ENCODE measurements around the gene RIN3. TPM values are rescaled to one million over a fixed set of nuclear protein-coding genes. Genes with fewer than 3 reads are reported as not detected.

The RIN3 gene
- total and polyA plus RNA-seq, 2 of the 4 experiments (the other 2 are of a cell fraction) = 2.5 to 11.1 TPM

DNA sequence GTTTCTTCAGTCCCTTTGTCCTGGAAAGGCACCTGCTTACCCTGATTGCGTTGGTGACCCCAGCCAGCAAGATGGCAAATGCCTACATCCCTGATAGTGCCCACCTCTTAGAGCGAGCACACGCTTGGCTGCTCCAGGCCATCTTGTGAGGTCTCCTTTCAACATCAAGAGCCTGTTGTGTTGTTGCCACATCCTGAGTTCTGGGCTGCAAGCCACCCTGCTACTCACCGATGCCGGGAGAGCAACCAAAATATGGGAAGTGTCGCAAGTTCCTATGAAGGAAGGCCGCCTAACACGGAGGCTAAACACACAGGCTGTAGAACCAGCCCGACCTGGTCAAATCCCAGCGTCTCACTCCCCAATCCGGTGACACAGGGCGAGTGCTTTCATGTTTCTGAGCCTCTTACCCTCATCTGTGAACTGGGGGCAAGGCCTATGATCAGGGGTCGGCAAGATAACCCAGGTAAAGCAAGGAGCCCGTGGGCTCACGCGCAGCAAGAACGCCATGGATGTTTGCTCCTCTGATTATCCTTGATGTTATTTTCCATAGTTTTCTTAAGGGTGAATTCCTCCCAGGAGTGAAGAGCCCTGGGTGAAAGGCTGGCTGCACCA lies 136.5 kb downstream of the RIN3 start:
- Histone ChIP-seq H2BK15ac (ENCODE audit: low read depth, low read length) (peak overlapping the region; percentile 97), H4K5ac (ENCODE audit: low read depth, low read length) (peak overlapping the region; percentile 68)
- CTCF ChIA-PET = no interaction called here

More for the DNA sequence above, 136.5 kb downstream of the RIN3 start:
- TF ChIP-seq SMC3 (IDR thresholded peaks at IDR 0.05; ENCODE audit: low read depth, low read length) = no peak
- TF ChIP-seq MXI1 (IDR thresholded peaks at IDR 0.05; ENCODE audit: borderline replicate concordance, low read depth, low read length) = no peak
- TF ChIP-seq FOS (IDR thresholded peaks at IDR 0.05; ENCODE audit: low read depth, low read length) = no peak
- no peak for TF ChIP-seq MAFK (IDR thresholded peaks at IDR 0.05; ENCODE audit: low read depth, low read length)
- no peak for TF ChIP-seq BHLHE40 (IDR thresholded peaks at IDR 0.05; ENCODE audit: low read depth, low read length)
- peak; percentile 94 for TF ChIP-seq CEBPB (IDR thresholded peaks at IDR 0.05; ENCODE audit: low read depth, low read length)
- no peak for TF ChIP-seq CHD1 (IDR thresholded peaks at IDR 0.05; ENCODE audit: low read depth, low read length)
- TF ChIP-seq, protein P1, sequence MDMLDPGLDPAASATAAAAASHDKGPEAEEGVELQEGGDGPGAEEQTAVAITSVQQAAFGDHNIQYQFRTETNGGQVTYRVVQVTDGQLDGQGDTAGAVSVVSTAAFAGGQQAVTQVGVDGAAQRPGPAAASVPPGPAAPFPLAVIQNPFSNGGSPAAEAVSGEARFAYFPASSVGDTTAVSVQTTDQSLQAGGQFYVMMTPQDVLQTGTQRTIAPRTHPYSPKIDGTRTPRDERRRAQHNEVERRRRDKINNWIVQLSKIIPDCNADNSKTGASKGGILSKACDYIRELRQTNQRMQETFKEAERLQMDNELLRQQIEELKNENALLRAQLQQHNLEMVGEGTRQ (IDR thresholded peaks at IDR 0.05; ENCODE audit: low read depth, low read length) = no peak
- TF ChIP-seq MAZ (IDR thresholded peaks at IDR 0.05; ENCODE audit: borderline replicate concordance, low read depth, low read length) = no peak
- peak overlapping the region; percentile 100 for H4K91ac ChIP-seq (ENCODE audit: insufficient read depth, low read depth, low read length)
- peak overlapping the region; percentile 87; the same call in 1 of the 2 replicates for H2BK20ac ChIP-seq (ENCODE audit: low read depth, low read length)
- peak overlapping the region; percentile 99 for H2BK5ac ChIP-seq (ENCODE audit: low read depth, low read length, poor library complexity, severe bottlenecking)
- peak overlapping the region; percentile 67 for H2BK120ac ChIP-seq (ENCODE audit: low read depth, low read length)
- H3K9me3 ChIP-seq (ENCODE audit: control insufficient read depth, insufficient read depth, low read length) = peaks cover 3% of the 10 kb centered on the region
- peaks cover 14 to 39% of the 10 kb centered on the region in 2 experiments for H3K79me1 ChIP-seq (ENCODE audit: low read depth in 1 of 2, low read length in 2 of 2)
- peak overlapping the region; percentile 41 for H2AFZ ChIP-seq (replicated peaks; ENCODE audit: low read length, poor library complexity)
- 0 out of 2 replicates have a peak, but pooled peaks cover 4% of the 10 kb centered on the region for H4K20me1 ChIP-seq (ENCODE audit: insufficient read depth, low read length)
- H3K4ac ChIP-seq (ENCODE audit: low read depth, low read length) = peak overlapping the region; percentile 100
- intact Hi-C loops (cut with micrococcal nuclease) = loop anchor here (5.0 to 10.0 kb wide), 2 partner anchors 108 to 135 kb away; partner anchors contain the start of gene RIN3
- POLR2A ChIA-PET (ENCODE audit: unreplicated experiment) = no interaction called here
- H3K27me3 ChIP-seq (ENCODE audit: control insufficient read depth, insufficient read depth, low read length) = no peaks in the 10 kb centered on the region
- DNase-seq = peak; percentile 92
- H3K27ac ChIP-seq (ENCODE audit: insufficient read depth, low read length) = peak overlapping the region; percentile 100
- H3K56ac ChIP-seq (ENCODE audit: extremely low read depth, insufficient read depth, low read length) = peak overlapping the region; percentile 20; the same call in 1 of the 2 replicates
- H3K23ac ChIP-seq (ENCODE audit: low read depth, low read length) = peak overlapping the region; percentile 79; the same call in 1 of the 2 replicates
- H3K4me1 ChIP-seq (ENCODE audit: control insufficient read depth, insufficient read depth, low read length) = peaks cover 39% of the 10 kb centered on the region
- H3K36me3 ChIP-seq (ENCODE audit: control insufficient read depth, insufficient read depth, low read length) = peaks cover 20% of the 10 kb centered on the region; the same call in 1 of the 2 replicates
- in situ Hi-C loops (cut with MboI; ENCODE audit: low sequenced_read_pairs) = no loop called here
- no peak overlapping the region for H3K4me2 ChIP-seq (ENCODE audit: low read depth, low read length)
- no peak; the same call in 1 of the 2 replicates for ATAC-seq (ENCODE audit: low read depth)
- peak overlapping the region; percentile 98 for H3K14ac ChIP-seq (replicated peaks; ENCODE audit: low read depth, low read length)
- H4K8ac ChIP-seq (ENCODE audit: low read depth in 2 of 2, low read length in 2 of 2) = peak overlapping the region; percentile 93 to 98
- BruUV-seq (replicated peaks) = no TSS peak
- H3K9ac ChIP-seq (ENCODE audit: low read depth, low read length) = no peak overlapping the region
- H3K4me3 ChIP-seq (ENCODE audit: insufficient read depth, low read depth, low read length) = no peak overlapping the region
- H2AK5ac ChIP-seq (ENCODE audit: low read depth, low read length) = peak overlapping the region; percentile 95
- peak overlapping the region; percentile 17 for H2AK9ac ChIP-seq (replicated peaks; ENCODE audit: low read depth, low read length, poor library complexity)
- H3K18ac ChIP-seq (ENCODE audit: low read depth, low read length) = peak overlapping the region; percentile 82
- dilution Hi-C loops (cut with HindIII; ENCODE audit: low sequenced_read_pairs, unreplicated experiment) = no loop called here
- peaks cover 35% of the 10 kb centered on the region for H3K9me1 ChIP-seq (ENCODE audit: insufficient read depth, low read length)
- 53% methylated on average over 9 of the region's 17 CpGs; no CpG with 5 or more reads in 1 of the 2 experiments for WGBS, 2 experiments (ENCODE audit: extremely low coverage in 2 of 2, insufficient read length in 1 of 2)
